Heart right ventricle (tissue), 16 donors: Measurements from ENCODE around the gene BLTP3B. TPM values are rescaled to one million over a fixed set of nuclear protein-coding genes. Genes with fewer than 3 reads are reported as not detected.

ENCODE experiments used
- ATAC-seq, 8 donors: fragments of 200-7000 bp; cut with Tn5 transposase; one replicate each; pipeline ENCODE4 v1.9.1; 2020; ENCODE audit warnings: mild to moderate bottlenecking in 8 of 8, moderate library complexity in 8 of 8, moderate number of reproducible peaks in 1 of 8
- DNase-seq, 2 donors: peaks; one replicate each; pipeline ENCODE4 v3.0.0-alpha.2; 2020
- H3K27ac ChIP-seq, 10 donors: fragments of 200-600 bp; sonication (generic) in 2 of 10; one replicate each; pipeline versions ENCODE4 v1.5.0 to v1.8.0; 2020 to 2022; ENCODE audit warnings: mild to moderate bottlenecking in 3 of 10
- H3K27me3 ChIP-seq, 7 donors: fragments of 200-600 bp; one replicate each; pipeline ENCODE4 v1.8.0; 2021 to 2022; ENCODE audit warnings: mild to moderate bottlenecking in 2 of 7
- H3K36me3 ChIP-seq, 9 donors: fragments of 200-600 bp; sonication (generic) in 1 of 9; one replicate each; pipeline versions ENCODE4 v1.5.0 to v1.8.0; 2020 to 2022; ENCODE audit warnings: mild to moderate bottlenecking in 2 of 9
- H3K4me1 ChIP-seq, 9 donors: fragments of 200-600 bp; sonication (generic) in 1 of 9; one replicate each; pipeline versions ENCODE4 v1.5.0 to v1.8.0; 2020 to 2022; ENCODE audit warnings: mild to moderate bottlenecking in 4 of 9
- H3K4me3 ChIP-seq, 10 donors: fragments of 200-600 bp; sonication (generic) in 2 of 10; one replicate each; pipeline versions ENCODE4 v1.5.0 to v1.8.0; 2020 to 2022; ENCODE audit warnings: mild to moderate bottlenecking in 7 of 10, moderate library complexity in 2 of 10
- H3K9me3 ChIP-seq, 11 donors: fragments of 200-600 bp in 10 of 11; sonication (generic) in 2 of 11; one replicate each; pipeline versions ENCODE4 v1.5.0 to v1.8.0; 2013 to 2022; ENCODE audit warnings: mild to moderate bottlenecking in 2 of 11, control low read depth in 1 of 11, moderate library complexity in 1 of 11
- WGBS, 2 donors: extraction: QIAGEN DNeasy Blood & Tissue Kit; methylation state at CpG; one replicate each; pipeline ENCODE4 v1.1.7; 2013; ENCODE audit warnings: inconsistent platforms in 1 of 2; 5-methylcytosine and 5-hydroxymethylcytosine counted together
- intact Hi-C, 10 donors: fragments of 100-400 bp; cut with DNase I; formaldehyde crosslinking; loops; one replicate each; pipeline versions ENCODE4 v1.11.1 to v1.14.2; 2022
- polyA plus RNA-seq, 2 donors: library from polyadenylated mRNA; stranded (reverse); fragments of 200-250 nt; gene quantifications; one replicate each; pipeline ENCODE4 v1.2.3, GENCODE V29; 2013
- total RNA-seq, 10 donors: library from RNA; stranded (reverse); fragmentation: NEBNext Ultra II Directional in 3 of 10; extraction: Animal tissue kit (Norgen Biotek cat#: 25700) in 3 of 10; gene quantifications; one replicate each; pipeline versions ENCODE4 v1.2.1 to v1.2.4, GENCODE V29; 2021 to 2023
- TF ChIP-seq, protein P1 (sequence below), 9 donors: fragments of 200-600 bp; sonication (generic) in 2 of 9; IDR thresholded peaks; one replicate each; pipeline versions ENCODE4 v1.5.0 to v1.8.0; 2021 to 2022; ENCODE audit warnings: antibody characterized with exemption in 9 of 9, mild to moderate bottlenecking in 5 of 9, moderate library complexity in 1 of 9
- donor health status: Arrhythmogenic right ventricular cardiomyopathy.
- donor health status: ischemic (EF 13 %, LVEDD 7.1; RV severe dilation, severe dysfunction).
- donor health status: healthy with polysubstance abuse.
- donor health status: DM: no; HTN: yes; CAD: no.
- donor health status: DM: no; HTN: no; CAD: no.
- donor health status: ischemic (EF 25% LVEDD 6.9; RV normal size, moderate dysfunction).
- donor health status: ischemic (EF 25% LVEDD 5.7; RV mildly dilated, moderate dysfunction).
- donor health status: healthy.
- donor health status: DM: yes; HTN: yes; CAD: no.
- donor health status: Ischemic cardiomyopathy.
- donor health status: ischemic (EF 35%, LVEDD 5.7; RV mildly dilated, moderate dysfunction).
- donor health status: nonischemic (EF 11% LVEDD 7.7; RV severe dilation, severe dysfunction).
- donor health status: DM: yes; HTN: yes; CAD: no.
- donor health status: PGD.
- donor health status: ischemic (EF 29% LVEDD 5.4; RV normal size, mild dysfunction).
- donor health status: nonischemic (EF 23%, LVEDD 6.1; RV moderate dilation, normal function).

Gene BLTP3B
- total and polyA plus RNA-seq, 12 donors, result 6.0 to 18.0 (median 14.5) TPM

DNA sequence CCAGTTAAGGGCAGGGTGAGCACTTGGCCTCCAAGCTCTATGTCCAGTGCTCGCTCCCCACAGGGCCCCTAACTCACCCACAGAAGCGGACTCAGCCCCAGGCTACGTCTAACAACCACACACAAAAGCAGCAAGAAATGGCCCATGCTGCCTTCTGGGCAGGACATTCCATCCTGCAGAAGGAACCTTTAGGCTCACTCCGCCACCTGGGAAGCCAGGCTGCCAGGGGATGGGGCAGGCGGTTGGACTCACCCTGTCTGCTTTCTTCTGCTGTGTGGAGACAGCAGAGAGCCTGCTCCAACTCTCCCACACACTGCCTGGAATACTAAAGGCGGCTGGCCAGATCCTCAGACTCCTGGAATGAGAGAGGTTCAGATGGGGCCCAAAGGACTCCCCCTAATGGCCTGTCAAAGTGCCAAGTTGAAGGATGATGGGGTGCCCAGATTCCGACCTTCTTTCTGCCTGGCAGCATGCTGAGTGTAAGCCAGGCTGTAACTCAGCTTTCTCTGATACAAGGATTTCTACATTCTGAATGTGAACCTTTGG, 27.7 kb upstream of the BLTP3B start:
- intact Hi-C loops, result no loop called here
- no peaks in the 10 kb centered on the region for H3K27me3 ChIP-seq
- WGBS, 2 donors, result 81 to 88% methylated on average over 7 of the region's 7 CpGs
- DNase-seq (no peak), ATAC-seq (no peak)
- no peak overlapping the region for H3K27ac ChIP-seq
- peaks cover 0 to 10% (median 0%) of the 10 kb centered on the region in 11 donors for H3K9me3 ChIP-seq
- no peaks in the 10 kb centered on the region for H3K36me3 ChIP-seq
- H3K4me3 ChIP-seq, result no peak overlapping the region
- TF ChIP-seq, protein P1, sequence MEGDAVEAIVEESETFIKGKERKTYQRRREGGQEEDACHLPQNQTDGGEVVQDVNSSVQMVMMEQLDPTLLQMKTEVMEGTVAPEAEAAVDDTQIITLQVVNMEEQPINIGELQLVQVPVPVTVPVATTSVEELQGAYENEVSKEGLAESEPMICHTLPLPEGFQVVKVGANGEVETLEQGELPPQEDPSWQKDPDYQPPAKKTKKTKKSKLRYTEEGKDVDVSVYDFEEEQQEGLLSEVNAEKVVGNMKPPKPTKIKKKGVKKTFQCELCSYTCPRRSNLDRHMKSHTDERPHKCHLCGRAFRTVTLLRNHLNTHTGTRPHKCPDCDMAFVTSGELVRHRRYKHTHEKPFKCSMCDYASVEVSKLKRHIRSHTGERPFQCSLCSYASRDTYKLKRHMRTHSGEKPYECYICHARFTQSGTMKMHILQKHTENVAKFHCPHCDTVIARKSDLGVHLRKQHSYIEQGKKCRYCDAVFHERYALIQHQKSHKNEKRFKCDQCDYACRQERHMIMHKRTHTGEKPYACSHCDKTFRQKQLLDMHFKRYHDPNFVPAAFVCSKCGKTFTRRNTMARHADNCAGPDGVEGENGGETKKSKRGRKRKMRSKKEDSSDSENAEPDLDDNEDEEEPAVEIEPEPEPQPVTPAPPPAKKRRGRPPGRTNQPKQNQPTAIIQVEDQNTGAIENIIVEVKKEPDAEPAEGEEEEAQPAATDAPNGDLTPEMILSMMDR (IDR thresholded peaks at IDR 0.05), result no peak
- peaks cover 0 to 9% (median 0%) of the 10 kb centered on the region in 9 donors for H3K4me1 ChIP-seq

DNA sequence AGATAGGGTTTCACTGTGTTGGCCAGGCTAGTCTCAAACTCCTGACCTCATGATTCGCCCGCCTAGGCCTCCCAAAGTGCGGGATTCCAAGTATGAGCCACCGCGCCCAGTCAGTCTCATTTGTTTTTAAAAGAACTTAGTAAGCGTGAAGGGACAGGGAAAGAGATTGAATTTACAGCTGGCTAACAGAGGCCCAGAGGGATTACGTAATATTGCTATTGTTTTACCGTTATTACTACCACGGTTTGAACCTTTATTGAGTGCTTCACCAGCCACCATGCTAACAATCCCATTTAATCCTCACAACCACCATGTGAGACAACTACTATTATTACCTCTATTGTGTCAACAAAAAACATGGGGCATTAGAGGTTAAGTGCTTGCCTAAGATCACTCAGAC, 26.7 kb upstream of the BLTP3B start:
- Histone ChIP-seq H3K27ac (no peak overlapping the region), H3K9me3 (peaks cover 0 to 10% (median 0%) of the 10 kb centered on the region in 11 donors), H3K4me1 (peaks cover 0 to 11% (median under 1%) of the 10 kb centered on the region in 9 donors), H3K36me3 (no peaks in the 10 kb centered on the region), H3K4me3 (no peak overlapping the region), H3K27me3 (no peaks in the 10 kb centered on the region)
- TF ChIP-seq, protein P1 (IDR thresholded peaks at IDR 0.05), result no peak
- WGBS, 2 donors, result 94 to 98% methylated on average over 9 of the region's 9 CpGs
- DNase-seq, result no peak
- no peak for ATAC-seq
- intact Hi-C loops, result no loop called here

DNA sequence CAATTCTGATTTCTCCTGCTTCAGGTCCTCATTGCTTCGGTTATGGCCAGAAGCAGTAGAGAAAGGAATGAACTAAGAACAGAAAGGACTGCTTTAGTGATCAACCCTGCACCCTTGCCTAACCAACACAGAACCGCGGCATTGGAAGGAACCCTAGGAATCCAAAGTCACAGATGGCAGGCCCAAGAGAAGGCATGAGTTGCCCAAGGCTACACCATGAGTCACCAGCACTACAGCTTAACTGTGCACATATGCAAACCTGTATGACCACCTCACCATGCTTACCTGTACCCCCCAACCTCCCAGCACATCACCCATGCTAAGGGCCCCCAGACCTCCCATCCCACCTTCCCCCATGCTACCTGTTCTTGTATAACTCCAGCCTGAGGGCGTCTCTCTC, 25.9 kb upstream of the BLTP3B start:
- WGBS, 2 donors, result 91 to 95% methylated on average over 4 of the region's 4 CpGs
- H3K27me3 ChIP-seq, result no peaks in the 10 kb centered on the region
- no peak overlapping the region for H3K4me3 ChIP-seq
- intact Hi-C loops, result no loop called here
- H3K36me3 ChIP-seq, result no peaks in the 10 kb centered on the region
- H3K27ac ChIP-seq, result no peak overlapping the region
- DNase-seq, result no peak
- no peak for ATAC-seq
- peaks cover 0 to 10% (median 0%) of the 10 kb centered on the region in 11 donors for H3K9me3 ChIP-seq
- TF ChIP-seq, protein P1 (IDR thresholded peaks at IDR 0.05), result no peak
- peaks cover 0 to 19% (median 8%) of the 10 kb centered on the region in 9 donors for H3K4me1 ChIP-seq

DNA sequence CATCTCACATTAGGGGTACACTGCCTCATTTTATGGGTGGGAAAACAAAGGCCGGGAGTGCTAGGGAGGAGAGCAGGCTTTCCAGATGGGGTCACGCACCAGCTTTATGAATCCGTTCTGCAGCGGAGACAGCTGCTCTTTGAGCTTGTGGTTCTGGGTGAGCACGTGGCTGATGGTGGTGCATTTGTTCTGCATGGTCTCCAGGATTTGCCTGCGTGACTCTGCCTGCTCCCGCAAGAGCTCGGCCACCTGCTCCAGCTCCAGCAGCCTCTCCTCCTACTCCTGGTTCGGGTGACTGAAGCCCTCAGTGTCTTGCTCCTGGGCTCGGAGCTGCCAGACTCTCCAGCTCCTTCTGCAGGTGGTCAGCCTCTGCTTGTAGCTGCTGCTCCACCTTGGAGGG, 23.6 kb upstream of the BLTP3B start:
- Histone ChIP-seq H3K36me3 (no peaks in the 10 kb centered on the region), H3K9me3 (no peaks in the 10 kb centered on the region), H3K4me1 (peaks cover 0 to 20% (median 9%) of the 10 kb centered on the region in 9 donors), H3K4me3 (no peak overlapping the region), H3K27me3 (no peaks in the 10 kb centered on the region), H3K27ac (no peak overlapping the region)
- ATAC-seq (no peak), DNase-seq (no peak)
- 94 to 95% methylated on average over 10 of the region's 10 CpGs for WGBS, 2 donors
- TF ChIP-seq, protein P1 (IDR thresholded peaks at IDR 0.05), result no peak
- intact Hi-C loops, result no loop called here
